ENCODE data around the gene CERK.
A peak's percentile ranks its signal among the peaks of the same experiment; 100 is the strongest.

GRCh38 chr22:46739094-46739870 lies 1.2 kb upstream of the CERK start:
- TF ChIP-seq CTCF (IDR thresholded peaks at IDR 0.05; ENCODE audit: low read length) (peak; percentile 68), EZH2phosphoT487 (IDR thresholded peaks at IDR 0.05; ENCODE audit: low read length) (no peak), EZH2 (optimal IDR thresholded peaks at IDR 0.05; ENCODE audit: low read depth, low read length) (no peak)
